SK-N-SH (cell line): ENCODE data around the gene TCF19.

Experiments
- EP300 ChIP-seq, 2 experiments: IDR thresholded peaks; 2 replicates each; pipeline versions ENCODE4 v1.4.0 to v1.6.1; 2012; ENCODE audit warnings: borderline replicate concordance in 1 of 2, low read depth in 1 of 2, low read length in 1 of 2
- FOXJ3 ChIP-seq: sonication (generic); formaldehyde crosslinking; IDR thresholded peaks from 2 replicates; pipeline ENCODE4 v1.5.1; 2020; ENCODE audit warnings: mild to moderate bottlenecking, missing genetic modification reagents
- JUND ChIP-seq: IDR thresholded peaks from 2 replicates; pipeline ENCODE4 v1.4.0; 2012
- MXI1 ChIP-seq: IDR thresholded peaks from 2 replicates; pipeline ENCODE4 v1.6.1; 2012; ENCODE audit warnings: mild to moderate bottlenecking, low read depth, low read length, improper control_type of control experiment
- POLR2AphosphoS5 ChIP-seq: IDR thresholded peaks from 2 replicates; pipeline ENCODE4 v1.6.1; 2012; ENCODE audit warnings: low read depth, low read length
- RAD21 ChIP-seq: IDR thresholded peaks from 2 replicates; pipeline ENCODE4 v1.6.1; 2012; ENCODE audit warnings: mild to moderate bottlenecking, low read length
- RXRA ChIP-seq: IDR thresholded peaks from 2 replicates; pipeline ENCODE4 v1.4.0; 2012; ENCODE audit warnings: low read depth, mild to moderate bottlenecking, borderline replicate concordance
- TAF1 ChIP-seq: IDR thresholded peaks from 2 replicates; pipeline ENCODE4 v1.6.1; 2012; ENCODE audit warnings: low read depth, mild to moderate bottlenecking, low read length, moderate library complexity, borderline replicate concordance
- YY1 ChIP-seq: IDR thresholded peaks from 2 replicates; pipeline ENCODE4 v1.4.0; 2012; ENCODE audit warnings: low read depth, mild to moderate bottlenecking
- TF ChIP-seq, protein P1 (sequence below): fragments of 200-600 bp; sonication (generic); IDR thresholded peaks from 2 replicates; pipeline ENCODE4 v1.6.1; 2017; ENCODE audit warnings: antibody characterized with exemption, mild to moderate bottlenecking, moderate library complexity
- TF ChIP-seq, protein P2 (sequence below): fragments of 150-350 bp; IDR thresholded peaks from 2 replicates; pipeline ENCODE4 v1.6.1; 2017; ENCODE audit warnings: antibody characterized with exemption, low read length, low read depth, borderline replicate concordance
- TF ChIP-seq, protein P3 (sequence below): IDR thresholded peaks from 2 replicates; pipeline ENCODE4 v1.4.0; 2012; ENCODE audit warnings: low read depth, borderline replicate concordance

DNA sequence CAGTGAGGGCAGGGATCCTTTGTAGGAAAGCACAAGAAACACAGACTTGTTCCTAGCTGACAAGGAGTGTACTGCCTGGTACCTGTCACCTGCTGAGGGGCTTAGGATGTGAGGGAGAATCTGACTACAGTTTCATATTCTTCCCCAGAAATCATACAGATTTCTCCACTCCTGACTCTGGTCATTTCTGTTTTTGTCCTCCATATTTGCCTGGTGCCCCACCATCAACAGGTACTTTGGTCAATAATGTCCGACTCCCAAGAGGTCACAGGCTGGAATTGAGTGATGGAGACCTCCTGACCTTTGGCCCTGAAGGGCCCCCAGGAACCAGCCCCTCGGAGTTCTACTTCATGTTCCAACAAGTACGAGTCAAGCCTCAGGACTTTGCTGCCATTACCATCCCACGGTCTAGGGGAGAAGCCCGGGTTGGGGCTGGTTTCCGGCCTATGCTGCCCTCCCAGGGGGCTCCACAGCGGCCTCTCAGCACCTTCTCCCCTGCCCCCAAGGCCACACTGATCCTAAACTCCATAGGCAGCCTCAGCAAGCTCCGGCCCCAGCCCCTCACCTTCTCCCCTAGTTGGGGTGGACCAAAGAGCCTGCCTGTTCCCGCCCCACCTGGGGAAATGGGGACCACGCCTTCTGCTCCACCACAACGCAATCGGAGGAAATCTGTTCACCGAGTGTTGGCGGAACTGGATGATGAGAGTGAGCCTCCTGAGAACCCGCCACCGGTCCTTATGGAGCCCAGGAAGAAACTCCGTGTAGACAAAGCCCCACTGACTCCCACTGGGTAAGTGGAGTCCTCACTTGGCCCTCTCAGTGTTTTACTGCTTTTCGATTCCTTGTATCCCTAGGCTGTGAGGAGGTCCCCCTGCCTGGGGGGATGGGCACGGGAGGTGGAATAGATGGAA is 3.1 kb downstream of the TCF19 start:
- TF ChIP-seq, protein P1, sequence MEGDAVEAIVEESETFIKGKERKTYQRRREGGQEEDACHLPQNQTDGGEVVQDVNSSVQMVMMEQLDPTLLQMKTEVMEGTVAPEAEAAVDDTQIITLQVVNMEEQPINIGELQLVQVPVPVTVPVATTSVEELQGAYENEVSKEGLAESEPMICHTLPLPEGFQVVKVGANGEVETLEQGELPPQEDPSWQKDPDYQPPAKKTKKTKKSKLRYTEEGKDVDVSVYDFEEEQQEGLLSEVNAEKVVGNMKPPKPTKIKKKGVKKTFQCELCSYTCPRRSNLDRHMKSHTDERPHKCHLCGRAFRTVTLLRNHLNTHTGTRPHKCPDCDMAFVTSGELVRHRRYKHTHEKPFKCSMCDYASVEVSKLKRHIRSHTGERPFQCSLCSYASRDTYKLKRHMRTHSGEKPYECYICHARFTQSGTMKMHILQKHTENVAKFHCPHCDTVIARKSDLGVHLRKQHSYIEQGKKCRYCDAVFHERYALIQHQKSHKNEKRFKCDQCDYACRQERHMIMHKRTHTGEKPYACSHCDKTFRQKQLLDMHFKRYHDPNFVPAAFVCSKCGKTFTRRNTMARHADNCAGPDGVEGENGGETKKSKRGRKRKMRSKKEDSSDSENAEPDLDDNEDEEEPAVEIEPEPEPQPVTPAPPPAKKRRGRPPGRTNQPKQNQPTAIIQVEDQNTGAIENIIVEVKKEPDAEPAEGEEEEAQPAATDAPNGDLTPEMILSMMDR, result no peak
- no peak for TF ChIP-seq TAF1
- TF ChIP-seq, protein P2, sequence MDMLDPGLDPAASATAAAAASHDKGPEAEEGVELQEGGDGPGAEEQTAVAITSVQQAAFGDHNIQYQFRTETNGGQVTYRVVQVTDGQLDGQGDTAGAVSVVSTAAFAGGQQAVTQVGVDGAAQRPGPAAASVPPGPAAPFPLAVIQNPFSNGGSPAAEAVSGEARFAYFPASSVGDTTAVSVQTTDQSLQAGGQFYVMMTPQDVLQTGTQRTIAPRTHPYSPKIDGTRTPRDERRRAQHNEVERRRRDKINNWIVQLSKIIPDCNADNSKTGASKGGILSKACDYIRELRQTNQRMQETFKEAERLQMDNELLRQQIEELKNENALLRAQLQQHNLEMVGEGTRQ, result no peak
- TF ChIP-seq EP300 (IDR thresholded peaks at IDR 0.05; ENCODE audit: borderline replicate concordance in 1 of 2, low read depth in 1 of 2, low read length in 1 of 2), result no peak
- no peak for TF ChIP-seq POLR2AphosphoS5
- no peak for TF ChIP-seq JUND
- TF ChIP-seq RAD21, result no peak
- no peak for TF ChIP-seq FOXJ3 (CRISPR knock-in tag)
- no peak for TF ChIP-seq YY1
- no peak for TF ChIP-seq MXI1
- TF ChIP-seq RXRA, result no peak
- TF ChIP-seq, protein P3, sequence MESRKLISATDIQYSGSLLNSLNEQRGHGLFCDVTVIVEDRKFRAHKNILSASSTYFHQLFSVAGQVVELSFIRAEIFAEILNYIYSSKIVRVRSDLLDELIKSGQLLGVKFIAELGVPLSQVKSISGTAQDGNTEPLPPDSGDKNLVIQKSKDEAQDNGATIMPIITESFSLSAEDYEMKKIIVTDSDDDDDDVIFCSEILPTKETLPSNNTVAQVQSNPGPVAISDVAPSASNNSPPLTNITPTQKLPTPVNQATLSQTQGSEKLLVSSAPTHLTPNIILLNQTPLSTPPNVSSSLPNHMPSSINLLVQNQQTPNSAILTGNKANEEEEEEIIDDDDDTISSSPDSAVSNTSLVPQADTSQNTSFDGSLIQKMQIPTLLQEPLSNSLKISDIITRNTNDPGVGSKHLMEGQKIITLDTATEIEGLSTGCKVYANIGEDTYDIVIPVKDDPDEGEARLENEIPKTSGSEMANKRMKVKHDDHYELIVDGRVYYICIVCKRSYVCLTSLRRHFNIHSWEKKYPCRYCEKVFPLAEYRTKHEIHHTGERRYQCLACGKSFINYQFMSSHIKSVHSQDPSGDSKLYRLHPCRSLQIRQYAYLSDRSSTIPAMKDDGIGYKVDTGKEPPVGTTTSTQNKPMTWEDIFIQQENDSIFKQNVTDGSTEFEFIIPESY, result no peak
